ENCODE results near the gene STMN3.

DNA sequence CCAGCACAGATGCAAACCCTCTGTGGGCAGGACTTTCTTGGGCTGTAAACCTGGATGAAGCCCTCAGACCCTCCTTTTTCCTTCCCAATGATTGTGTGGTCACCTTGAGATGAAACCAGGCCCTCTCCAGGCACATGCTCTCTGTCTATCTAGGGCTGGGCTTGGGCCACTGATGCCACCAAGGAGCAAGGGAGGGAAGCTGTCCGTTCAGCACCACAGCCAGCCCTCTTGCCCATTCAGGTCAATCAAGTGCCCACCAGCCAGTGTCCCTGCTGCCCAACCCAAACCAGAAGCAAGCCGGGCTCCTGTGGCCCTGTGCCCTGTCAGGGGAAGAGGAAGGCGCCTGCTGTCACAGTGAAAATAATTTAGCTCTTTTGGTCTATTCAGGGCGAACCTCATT is 8.0 kb downstream of the STMN3 start:
- no peak for TF ChIP-seq POLR2A (IDR thresholded peaks at IDR 0.05)
- TF ChIP-seq, protein P1, sequence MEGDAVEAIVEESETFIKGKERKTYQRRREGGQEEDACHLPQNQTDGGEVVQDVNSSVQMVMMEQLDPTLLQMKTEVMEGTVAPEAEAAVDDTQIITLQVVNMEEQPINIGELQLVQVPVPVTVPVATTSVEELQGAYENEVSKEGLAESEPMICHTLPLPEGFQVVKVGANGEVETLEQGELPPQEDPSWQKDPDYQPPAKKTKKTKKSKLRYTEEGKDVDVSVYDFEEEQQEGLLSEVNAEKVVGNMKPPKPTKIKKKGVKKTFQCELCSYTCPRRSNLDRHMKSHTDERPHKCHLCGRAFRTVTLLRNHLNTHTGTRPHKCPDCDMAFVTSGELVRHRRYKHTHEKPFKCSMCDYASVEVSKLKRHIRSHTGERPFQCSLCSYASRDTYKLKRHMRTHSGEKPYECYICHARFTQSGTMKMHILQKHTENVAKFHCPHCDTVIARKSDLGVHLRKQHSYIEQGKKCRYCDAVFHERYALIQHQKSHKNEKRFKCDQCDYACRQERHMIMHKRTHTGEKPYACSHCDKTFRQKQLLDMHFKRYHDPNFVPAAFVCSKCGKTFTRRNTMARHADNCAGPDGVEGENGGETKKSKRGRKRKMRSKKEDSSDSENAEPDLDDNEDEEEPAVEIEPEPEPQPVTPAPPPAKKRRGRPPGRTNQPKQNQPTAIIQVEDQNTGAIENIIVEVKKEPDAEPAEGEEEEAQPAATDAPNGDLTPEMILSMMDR (IDR thresholded peaks at IDR 0.05): no peak

Data from lower leg skin (tissue), 3 donors.